GM23338 (cell line): ENCODE results near the gene NLGN1. TPM values are rescaled to one million over a fixed set of nuclear protein-coding genes. Genes with fewer than 3 reads are reported as not detected.

Experiments
- ATAC-seq: fragments of 200-7000 bp; cut with Tn5 transposase; 3 replicates; pipeline ENCODE4 v1.9.1; 2020
- DNase-seq: peaks from one replicate; pipeline ENCODE4 v3.0.0-alpha.2; 2015; ENCODE audit warnings: low spot score
- H2AFZ ChIP-seq: fragments of 200-600 bp; sonication (generic); 2 replicates; pipeline ENCODE4 v1.8.0; 2016; ENCODE audit warnings: antibody characterized with exemption, mild to moderate bottlenecking, moderate library complexity
- H3F3A ChIP-seq: fragments of 200-600 bp; sonication (generic); replicated peaks from 2 replicates; pipeline ENCODE4 v1.8.0; 2017; ENCODE audit warnings: antibody characterized with exemption, mixed run types, low read depth
- H3K27ac ChIP-seq: fragments of 200-600 bp; sonication (generic); 2 replicates; pipeline ENCODE4 v1.6.1; 2016; ENCODE audit warnings: low read depth
- H3K27me3 ChIP-seq: fragments of 200-600 bp; sonication (generic); 2 replicates; pipeline ENCODE4 v1.8.0; 2016; ENCODE audit warnings: mild to moderate bottlenecking, mixed run types, moderate library complexity; ENCODE audit not compliant: insufficient read depth
- H3K36me3 ChIP-seq: fragments of 200-600 bp; sonication (generic); 2 replicates; pipeline ENCODE4 v1.8.0; 2016; ENCODE audit warnings: mild to moderate bottlenecking; ENCODE audit not compliant: insufficient read depth
- H3K4me1 ChIP-seq: fragments of 200-600 bp; sonication (generic); 2 replicates; pipeline ENCODE4 v1.8.0; 2016; ENCODE audit warnings: mild to moderate bottlenecking, moderate library complexity; ENCODE audit not compliant: insufficient read depth
- H3K4me2 ChIP-seq: fragments of 200-600 bp; sonication (generic); 2 replicates; pipeline ENCODE4 v1.7.1; 2017; ENCODE audit warnings: mixed run types
- H3K4me3 ChIP-seq: fragments of 200-600 bp; sonication (generic); 2 replicates; pipeline ENCODE4 v1.6.1; 2016; ENCODE audit warnings: mixed run types
- H3K79me2 ChIP-seq: fragments of 200-600 bp; sonication (generic); replicated peaks from 2 replicates; pipeline ENCODE4 v1.8.0; 2017; ENCODE audit warnings: mild to moderate bottlenecking; ENCODE audit not compliant: insufficient read depth
- H3K9me2 ChIP-seq: fragments of 200-600 bp; sonication (generic); 2 replicates; pipeline ENCODE4 v1.8.0; 2017; ENCODE audit not compliant: insufficient read depth
- H4K20me1 ChIP-seq: fragments of 200-600 bp; sonication (generic); replicated peaks from 2 replicates; pipeline ENCODE4 v1.8.0; 2017; ENCODE audit warnings: mild to moderate bottlenecking; ENCODE audit not compliant: insufficient read depth
- H3K27ac Mint-ChIP-seq: 2 replicates; pipeline ENCODE4 v1.8.0; 2020; ENCODE audit warnings: inconsistent platforms, mild to moderate bottlenecking, moderate library complexity, mixed read lengths
- H3K27me3 Mint-ChIP-seq: 3 replicates; pipeline ENCODE4 v1.8.0; 2022; ENCODE audit warnings: low read depth, mild to moderate bottlenecking, moderate library complexity, mixed read lengths, inconsistent platforms; ENCODE audit not compliant: insufficient read depth, poor library complexity
- H3K36me3 Mint-ChIP-seq: 3 replicates; pipeline ENCODE4 v1.8.0; 2021; ENCODE audit warnings: low read depth, mild to moderate bottlenecking, inconsistent platforms, moderate library complexity, mixed read lengths
- H3K4me1 Mint-ChIP-seq: 3 replicates; pipeline ENCODE4 v1.8.0; 2020; ENCODE audit warnings: mild to moderate bottlenecking, inconsistent platforms, mixed read lengths
- H3K4me3 Mint-ChIP-seq: 3 replicates; pipeline ENCODE4 v1.8.0; 2021; ENCODE audit warnings: moderate library complexity, mild to moderate bottlenecking, inconsistent platforms, mixed read lengths
- H3K9me3 Mint-ChIP-seq: 3 replicates; pipeline ENCODE4 v1.8.0; 2020; ENCODE audit warnings: moderate library complexity, mild to moderate bottlenecking, inconsistent platforms, mixed read lengths
- CREB1 ChIP-seq: fragments of 250-450 bp; sonication (Bioruptor Pico); IDR thresholded peaks from 2 replicates; pipeline ENCODE4 v1.5.0; 2020; ENCODE audit warnings: low read depth, mild to moderate bottlenecking, moderate library complexity
- NANOG ChIP-seq: IDR thresholded peaks from 2 replicates; pipeline ENCODE4 v1.6.1; 2016; ENCODE audit warnings: antibody characterized with exemption, borderline replicate concordance
- POLR2AphosphoS5 ChIP-seq: IDR thresholded peaks from 2 replicates; pipeline ENCODE4 v1.6.1; 2016; ENCODE audit warnings: antibody characterized with exemption, low read depth
- STAT1 ChIP-seq: IDR thresholded peaks from one replicate; pipeline ENCODE4 v1.6.1; 2016; ENCODE audit warnings: antibody characterized with exemption; ENCODE audit not compliant: unreplicated experiment
- ZNF114 ChIP-seq: fragments of 250-450 bp; sonication (Bioruptor Pico); IDR thresholded peaks from 2 replicates; pipeline ENCODE4 v1.5.0; 2020; ENCODE audit warnings: mild to moderate bottlenecking, moderate library complexity
- ZNF331 ChIP-seq: fragments of 250-450 bp; sonication (Bioruptor Pico); IDR thresholded peaks from 2 replicates; pipeline ENCODE4 v1.5.0; 2020; ENCODE audit warnings: low read depth, mild to moderate bottlenecking, moderate library complexity
- polyA plus RNA-seq: library from polyadenylated mRNA; unstranded; fragments of >200 nt; fragmentation: Nextera tagmentation; extraction: Ambion mirVana; gene quantifications from 2 replicates; pipeline ENCODE4 v1.2.1, GENCODE V29; 2016
- total RNA-seq: library from RNA; depleted of rRNA; stranded (reverse); fragments of >200 nt; shearing (Covaris generic); gene quantifications from 2 replicates; pipeline ENCODE4 v1.2.3, GENCODE V29; 2014
- TF ChIP-seq, protein P1 (sequence below): fragments of 250-450 bp; sonication (Bioruptor Pico); IDR thresholded peaks from 2 replicates; pipeline ENCODE4 v1.5.0; 2020; ENCODE audit warnings: mild to moderate bottlenecking, moderate library complexity
- TF ChIP-seq, protein P2 (sequence below): IDR thresholded peaks from one replicate; pipeline ENCODE4 v1.6.1; 2018; ENCODE audit warnings: antibody characterized with exemption; ENCODE audit not compliant: unreplicated experiment
- TF ChIP-seq, protein P3 (sequence below): IDR thresholded peaks from 2 replicates; pipeline ENCODE4 v1.6.1; 2016; ENCODE audit warnings: antibody characterized with exemption

Gene NLGN1
- total and polyA plus RNA-seq, 2 experiments from 2014 or later: 6.5 to 18.6 TPM

DNA sequence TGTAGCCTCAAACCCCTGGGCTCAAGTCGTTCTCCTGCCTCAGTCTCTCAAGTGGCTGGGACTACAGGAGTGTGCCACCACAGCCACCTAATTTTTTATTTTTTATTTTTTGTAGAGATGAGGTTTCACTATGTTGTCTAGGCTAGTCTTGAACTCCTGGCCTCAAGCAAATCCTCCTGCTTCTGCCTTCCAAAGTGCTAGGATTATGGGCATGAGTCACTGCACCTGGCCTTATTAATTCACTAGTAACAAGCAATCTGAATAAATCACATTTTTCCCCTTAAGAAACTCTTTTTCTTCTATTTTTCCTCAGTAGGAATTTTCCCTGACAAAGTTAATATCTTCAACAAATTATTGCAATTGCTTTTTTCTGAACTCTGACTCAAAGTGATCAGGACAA is 336.9 kb downstream of the NLGN1 start (continued):
- TF ChIP-seq, protein P1, sequence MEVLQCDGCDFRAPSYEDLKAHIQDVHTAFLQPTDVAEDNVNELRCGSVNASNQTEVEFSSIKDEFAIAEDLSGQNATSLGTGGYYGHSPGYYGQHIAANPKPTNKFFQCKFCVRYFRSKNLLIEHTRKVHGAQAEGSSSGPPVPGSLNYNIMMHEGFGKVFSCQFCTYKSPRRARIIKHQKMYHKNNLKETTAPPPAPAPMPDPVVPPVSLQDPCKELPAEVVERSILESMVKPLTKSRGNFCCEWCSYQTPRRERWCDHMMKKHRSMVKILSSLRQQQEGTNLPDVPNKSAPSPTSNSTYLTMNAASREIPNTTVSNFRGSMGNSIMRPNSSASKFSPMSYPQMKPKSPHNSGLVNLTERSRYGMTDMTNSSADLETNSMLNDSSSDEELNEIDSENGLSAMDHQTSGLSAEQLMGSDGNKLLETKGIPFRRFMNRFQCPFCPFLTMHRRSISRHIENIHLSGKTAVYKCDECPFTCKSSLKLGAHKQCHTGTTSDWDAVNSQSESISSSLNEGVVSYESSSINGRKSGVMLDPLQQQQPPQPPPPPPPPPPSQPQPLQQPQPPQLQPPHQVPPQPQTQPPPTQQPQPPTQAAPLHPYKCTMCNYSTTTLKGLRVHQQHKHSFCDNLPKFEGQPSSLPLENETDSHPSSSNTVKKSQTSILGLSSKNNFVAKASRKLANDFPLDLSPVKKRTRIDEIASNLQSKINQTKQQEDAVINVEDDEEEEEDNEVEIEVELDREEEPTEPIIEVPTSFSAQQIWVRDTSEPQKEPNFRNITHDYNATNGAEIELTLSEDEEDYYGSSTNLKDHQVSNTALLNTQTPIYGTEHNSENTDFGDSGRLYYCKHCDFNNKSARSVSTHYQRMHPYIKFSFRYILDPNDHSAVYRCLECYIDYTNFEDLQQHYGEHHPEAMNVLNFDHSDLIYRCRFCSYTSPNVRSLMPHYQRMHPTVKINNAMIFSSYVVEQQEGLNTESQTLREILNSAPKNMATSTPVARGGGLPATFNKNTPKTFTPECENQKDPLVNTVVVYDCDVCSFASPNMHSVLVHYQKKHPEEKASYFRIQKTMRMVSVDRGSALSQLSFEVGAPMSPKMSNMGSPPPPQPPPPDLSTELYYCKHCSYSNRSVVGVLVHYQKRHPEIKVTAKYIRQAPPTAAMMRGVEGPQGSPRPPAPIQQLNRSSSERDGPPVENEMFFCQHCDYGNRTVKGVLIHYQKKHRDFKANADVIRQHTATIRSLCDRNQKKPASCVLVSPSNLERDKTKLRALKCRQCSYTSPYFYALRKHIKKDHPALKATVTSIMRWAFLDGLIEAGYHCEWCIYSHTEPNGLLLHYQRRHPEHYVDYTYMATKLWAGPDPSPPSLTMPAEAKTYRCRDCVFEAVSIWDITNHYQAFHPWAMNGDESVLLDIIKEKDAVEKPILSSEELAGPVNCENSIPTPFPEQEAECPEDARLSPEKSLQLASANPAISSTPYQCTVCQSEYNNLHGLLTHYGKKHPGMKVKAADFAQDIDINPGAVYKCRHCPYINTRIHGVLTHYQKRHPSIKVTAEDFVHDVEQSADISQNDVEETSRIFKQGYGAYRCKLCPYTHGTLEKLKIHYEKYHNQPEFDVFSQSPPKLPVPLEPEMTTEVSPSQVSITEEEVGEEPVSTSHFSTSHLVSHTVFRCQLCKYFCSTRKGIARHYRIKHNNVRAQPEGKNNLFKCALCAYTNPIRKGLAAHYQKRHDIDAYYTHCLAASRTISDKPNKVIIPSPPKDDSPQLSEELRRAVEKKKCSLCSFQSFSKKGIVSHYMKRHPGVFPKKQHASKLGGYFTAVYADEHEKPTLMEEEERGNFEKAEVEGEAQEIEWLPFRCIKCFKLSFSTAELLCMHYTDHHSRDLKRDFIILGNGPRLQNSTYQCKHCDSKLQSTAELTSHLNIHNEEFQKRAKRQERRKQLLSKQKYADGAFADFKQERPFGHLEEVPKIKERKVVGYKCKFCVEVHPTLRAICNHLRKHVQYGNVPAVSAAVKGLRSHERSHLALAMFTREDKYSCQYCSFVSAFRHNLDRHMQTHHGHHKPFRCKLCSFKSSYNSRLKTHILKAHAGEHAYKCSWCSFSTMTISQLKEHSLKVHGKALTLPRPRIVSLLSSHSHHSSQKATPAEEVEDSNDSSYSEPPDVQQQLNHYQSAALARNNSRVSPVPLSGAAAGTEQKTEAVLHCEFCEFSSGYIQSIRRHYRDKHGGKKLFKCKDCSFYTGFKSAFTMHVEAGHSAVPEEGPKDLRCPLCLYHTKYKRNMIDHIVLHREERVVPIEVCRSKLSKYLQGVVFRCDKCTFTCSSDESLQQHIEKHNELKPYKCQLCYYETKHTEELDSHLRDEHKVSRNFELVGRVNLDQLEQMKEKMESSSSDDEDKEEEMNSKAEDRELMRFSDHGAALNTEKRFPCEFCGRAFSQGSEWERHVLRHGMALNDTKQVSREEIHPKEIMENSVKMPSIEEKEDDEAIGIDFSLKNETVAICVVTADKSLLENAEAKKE (CRISPR knock-in tag): no peak
- TF ChIP-seq POLR2AphosphoS5 (no peak), NANOG (no peak), STAT1 (no peak)

DNA sequence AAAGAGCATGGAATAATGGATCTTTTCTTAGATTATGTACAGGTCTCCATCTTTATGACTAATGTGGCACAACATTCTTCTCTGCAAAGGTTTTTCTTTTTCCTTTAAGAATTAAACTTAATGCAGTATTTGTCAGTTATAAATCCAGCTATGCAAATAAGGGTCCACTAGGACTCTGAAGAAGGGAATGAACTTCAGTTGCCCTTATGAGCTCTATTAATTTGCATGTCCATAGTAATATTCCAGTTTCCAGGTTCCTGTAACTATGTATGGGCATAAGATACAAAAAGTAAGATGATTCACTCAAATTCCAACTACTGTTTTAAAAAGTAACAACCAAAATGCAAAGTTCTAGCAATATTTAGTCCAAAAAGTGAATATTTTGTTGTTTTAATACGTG is 337.4 kb downstream of the NLGN1 start:
- DNase-seq: no peak
- H3K27ac ChIP-seq: no peak overlapping the region
- H3K27me3 ChIP-seq: no peaks in the 10 kb centered on the region
- no peaks in the 10 kb centered on the region for H3K9me3 Mint-ChIP-seq
- 0 out of 2 replicates have a peak overlapping the region, but pooled peaks have one; percentile 5 for H3K27ac Mint-ChIP-seq
- no peaks in the 10 kb centered on the region for H3F3A ChIP-seq
- H3K4me1 Mint-ChIP-seq: peaks cover 31% of the 10 kb centered on the region
- H3K4me3 ChIP-seq: no peak overlapping the region
- no peaks in the 10 kb centered on the region for H3K36me3 Mint-ChIP-seq
- H4K20me1 ChIP-seq: no peaks in the 10 kb centered on the region
- H3K9me2 ChIP-seq: peaks cover 8% of the 10 kb centered on the region
- H3K4me3 Mint-ChIP-seq: no peak overlapping the region
- H3K4me1 ChIP-seq: peaks cover 23% of the 10 kb centered on the region
- no peaks in the 10 kb centered on the region for H3K36me3 ChIP-seq
- no peaks in the 10 kb centered on the region for H3K79me2 ChIP-seq
- no peak overlapping the region for H2AFZ ChIP-seq
- no peak for ATAC-seq
- H3K27me3 Mint-ChIP-seq: no peaks in the 10 kb centered on the region
- no peak overlapping the region for H3K4me2 ChIP-seq
- TF ChIP-seq STAT1 (no peak), ZNF114 (CRISPR knock-in tag) (no peak), ZNF331 (CRISPR knock-in tag) (no peak), CREB1 (no peak)
- TF ChIP-seq, protein P2, sequence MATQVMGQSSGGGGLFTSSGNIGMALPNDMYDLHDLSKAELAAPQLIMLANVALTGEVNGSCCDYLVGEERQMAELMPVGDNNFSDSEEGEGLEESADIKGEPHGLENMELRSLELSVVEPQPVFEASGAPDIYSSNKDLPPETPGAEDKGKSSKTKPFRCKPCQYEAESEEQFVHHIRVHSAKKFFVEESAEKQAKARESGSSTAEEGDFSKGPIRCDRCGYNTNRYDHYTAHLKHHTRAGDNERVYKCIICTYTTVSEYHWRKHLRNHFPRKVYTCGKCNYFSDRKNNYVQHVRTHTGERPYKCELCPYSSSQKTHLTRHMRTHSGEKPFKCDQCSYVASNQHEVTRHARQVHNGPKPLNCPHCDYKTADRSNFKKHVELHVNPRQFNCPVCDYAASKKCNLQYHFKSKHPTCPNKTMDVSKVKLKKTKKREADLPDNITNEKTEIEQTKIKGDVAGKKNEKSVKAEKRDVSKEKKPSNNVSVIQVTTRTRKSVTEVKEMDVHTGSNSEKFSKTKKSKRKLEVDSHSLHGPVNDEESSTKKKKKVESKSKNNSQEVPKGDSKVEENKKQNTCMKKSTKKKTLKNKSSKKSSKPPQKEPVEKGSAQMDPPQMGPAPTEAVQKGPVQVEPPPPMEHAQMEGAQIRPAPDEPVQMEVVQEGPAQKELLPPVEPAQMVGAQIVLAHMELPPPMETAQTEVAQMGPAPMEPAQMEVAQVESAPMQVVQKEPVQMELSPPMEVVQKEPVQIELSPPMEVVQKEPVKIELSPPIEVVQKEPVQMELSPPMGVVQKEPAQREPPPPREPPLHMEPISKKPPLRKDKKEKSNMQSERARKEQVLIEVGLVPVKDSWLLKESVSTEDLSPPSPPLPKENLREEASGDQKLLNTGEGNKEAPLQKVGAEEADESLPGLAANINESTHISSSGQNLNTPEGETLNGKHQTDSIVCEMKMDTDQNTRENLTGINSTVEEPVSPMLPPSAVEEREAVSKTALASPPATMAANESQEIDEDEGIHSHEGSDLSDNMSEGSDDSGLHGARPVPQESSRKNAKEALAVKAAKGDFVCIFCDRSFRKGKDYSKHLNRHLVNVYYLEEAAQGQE: no peak
- TF ChIP-seq, protein P3, sequence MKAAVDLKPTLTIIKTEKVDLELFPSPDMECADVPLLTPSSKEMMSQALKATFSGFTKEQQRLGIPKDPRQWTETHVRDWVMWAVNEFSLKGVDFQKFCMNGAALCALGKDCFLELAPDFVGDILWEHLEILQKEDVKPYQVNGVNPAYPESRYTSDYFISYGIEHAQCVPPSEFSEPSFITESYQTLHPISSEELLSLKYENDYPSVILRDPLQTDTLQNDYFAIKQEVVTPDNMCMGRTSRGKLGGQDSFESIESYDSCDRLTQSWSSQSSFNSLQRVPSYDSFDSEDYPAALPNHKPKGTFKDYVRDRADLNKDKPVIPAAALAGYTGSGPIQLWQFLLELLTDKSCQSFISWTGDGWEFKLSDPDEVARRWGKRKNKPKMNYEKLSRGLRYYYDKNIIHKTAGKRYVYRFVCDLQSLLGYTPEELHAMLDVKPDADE: no peak
